ENCODE data around the gene RBM33. TPM values are rescaled to one million over a fixed set of nuclear protein-coding genes. Genes with fewer than 3 reads are reported as not detected.

RBM33 gene
- total and polyA plus RNA-seq, 2 of the 8 experiments (the other 6 are each of a cell fraction or from before 2014, with no cell fraction given) = 16.5 to 64.6 TPM

DNA sequence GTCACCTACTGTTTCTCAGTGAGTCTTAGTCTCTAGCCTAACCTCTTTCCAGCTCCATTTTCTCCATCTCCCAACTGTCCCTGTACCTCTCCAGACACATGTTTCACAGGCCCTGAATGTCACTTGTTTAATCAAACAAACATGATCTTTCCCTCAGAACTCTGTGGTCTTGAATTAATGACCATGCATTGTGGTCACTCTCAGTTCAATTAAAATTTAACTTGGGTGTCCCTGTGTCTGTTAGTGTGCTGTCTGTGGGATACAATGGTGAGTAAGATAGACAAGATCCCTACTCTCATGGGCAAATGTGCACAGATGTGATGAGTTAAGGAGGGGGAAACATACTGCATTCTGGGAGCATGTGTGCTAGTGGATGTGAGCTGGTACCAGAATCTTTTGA lies 65.0 kb downstream of the RBM33 start (continued):
- no peak for TF ChIP-seq TBP (IDR thresholded peaks at IDR 0.05; ENCODE audit: low read depth, low read length)
- TF ChIP-seq POLR2A (IDR thresholded peaks at IDR 0.05; ENCODE audit: control extremely low read depth in 1 of 2, low read depth in 2 of 2, low read length in 2 of 2) = no peak
- TF ChIP-seq CREB1 (IDR thresholded peaks at IDR 0.05) = no peak
- TF ChIP-seq, protein P1, sequence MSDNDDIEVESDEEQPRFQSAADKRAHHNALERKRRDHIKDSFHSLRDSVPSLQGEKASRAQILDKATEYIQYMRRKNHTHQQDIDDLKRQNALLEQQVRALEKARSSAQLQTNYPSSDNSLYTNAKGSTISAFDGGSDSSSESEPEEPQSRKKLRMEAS (IDR thresholded peaks at IDR 0.05) = no peak
